NCI-H2171 treated with DMSO at 0.1 percent for 48 hours (cell line): Measurements from ENCODE around the gene P2RX6.
"Not testable (repeated sequence)": the region's sequence is repeated elsewhere in the genome, so short reads cannot be mapped to it uniquely, and the experiment has no call there.

Experiments
- DNase-seq: peaks from one replicate; lab custom pipeline; 2025; lab: John Stamatoyannopoulos, UW

P2RX6 gene

DNA sequence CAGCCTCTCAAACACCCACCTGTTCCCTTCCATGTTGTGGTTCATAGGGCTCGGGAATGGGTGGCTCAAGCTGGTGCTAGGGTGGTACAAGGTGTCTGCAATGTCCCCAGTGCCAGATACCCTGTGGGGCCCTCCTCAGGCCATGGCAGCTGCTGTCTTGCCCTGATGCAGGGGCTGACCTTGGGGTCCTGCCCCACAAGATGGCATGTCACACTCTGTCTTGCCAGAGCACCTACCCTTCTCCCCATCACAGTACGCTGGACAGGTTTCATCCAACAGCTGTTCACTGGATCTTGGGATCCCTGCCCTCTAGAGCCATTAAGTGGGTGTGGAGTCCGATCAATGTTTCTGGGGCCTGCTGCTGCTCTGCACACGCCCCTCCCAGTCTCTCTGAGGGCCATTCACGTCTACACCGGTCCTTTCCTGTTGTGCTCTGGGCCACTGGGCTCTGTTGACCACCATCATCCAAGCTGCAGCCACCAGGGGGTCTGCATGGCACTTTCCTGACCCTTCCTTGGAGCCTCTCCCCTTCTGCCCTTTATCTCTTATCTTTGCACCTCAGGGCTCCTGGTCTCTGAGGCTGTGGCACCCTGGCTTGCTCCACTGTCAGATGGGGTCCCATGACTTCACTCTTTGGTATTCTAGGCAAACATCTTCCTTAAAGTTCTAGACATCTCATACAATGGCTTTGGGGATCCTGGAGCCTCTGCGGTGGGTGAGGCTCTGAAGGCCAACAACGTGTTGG, 37.9 kb downstream of the P2RX6 start:
- DNase-seq, result no peak

DNA sequence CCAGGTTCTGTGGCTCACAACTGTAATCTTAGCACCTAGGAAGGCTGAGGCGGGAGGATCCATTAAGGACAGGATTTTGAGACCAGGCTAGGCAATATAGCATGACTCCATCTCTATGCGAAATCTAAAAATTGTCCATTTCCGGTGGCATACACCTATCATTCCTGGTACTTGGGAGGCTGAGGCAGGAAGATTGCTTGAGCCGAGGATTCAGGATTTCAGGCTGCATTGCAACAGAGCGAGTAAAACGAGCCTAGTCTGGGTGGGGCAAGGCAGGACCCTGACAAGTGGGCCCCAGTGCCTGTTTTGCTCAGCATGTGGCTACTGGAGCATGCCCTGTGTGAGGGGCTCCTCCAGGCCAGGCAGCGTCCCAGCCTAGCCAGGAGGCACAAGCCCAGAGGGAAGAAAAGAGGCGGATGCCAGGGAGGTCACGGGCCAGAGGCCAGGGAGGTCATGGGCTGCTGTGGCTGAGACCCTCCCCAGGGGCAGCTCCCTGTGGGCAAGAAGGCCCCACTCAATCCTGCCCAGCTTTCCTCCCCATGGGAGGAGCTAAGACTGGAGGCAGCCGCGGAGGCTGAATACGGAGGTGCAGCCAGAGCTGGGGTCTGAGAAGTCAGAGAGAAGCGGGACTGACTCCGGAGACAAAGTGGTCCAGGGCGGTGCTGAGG, 39.2 kb downstream of the P2RX6 start:
- no peak for DNase-seq

DNA sequence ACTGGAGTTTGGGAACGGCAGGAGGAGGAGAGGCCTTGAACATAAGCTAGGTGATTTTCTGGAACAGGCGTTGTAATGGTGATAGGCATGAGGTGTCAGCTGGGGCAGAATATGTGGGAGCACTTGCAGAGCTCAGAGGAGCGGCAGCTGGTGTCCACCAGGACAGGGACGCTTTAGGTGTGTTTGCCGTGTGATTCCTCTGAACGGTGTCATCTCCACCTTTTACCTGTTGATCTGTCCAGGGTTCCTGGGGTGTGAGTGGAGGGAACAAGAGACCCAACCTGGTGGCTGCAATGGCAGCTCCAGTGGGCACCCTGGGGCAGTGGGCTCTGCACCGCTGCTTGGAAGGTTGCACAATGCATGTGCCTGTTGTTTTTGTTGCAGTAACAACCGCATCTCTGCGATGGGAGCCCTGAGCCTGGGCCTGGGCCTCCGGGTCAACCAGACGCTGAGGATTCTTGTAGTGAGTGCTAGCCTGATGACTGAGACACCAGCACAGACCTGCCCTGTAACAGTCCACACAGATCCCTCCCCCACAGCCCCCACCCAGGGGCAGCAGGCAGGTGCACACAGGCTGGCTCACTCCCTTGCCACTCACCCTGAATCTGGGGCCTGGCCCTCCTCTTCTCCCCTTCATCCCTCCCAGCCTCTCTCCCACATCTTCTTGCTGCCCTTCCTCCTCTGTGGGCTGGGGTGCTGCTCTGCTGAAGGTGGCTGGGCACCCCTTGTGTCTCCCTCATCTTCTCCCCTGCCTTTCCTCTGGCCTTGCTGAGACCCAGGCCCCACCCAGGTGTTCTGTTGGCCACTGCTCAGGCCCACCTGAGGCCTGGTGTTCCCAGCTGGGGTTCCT, 40.0 kb downstream of the P2RX6 start:
- DNase-seq, result no peak

DNA sequence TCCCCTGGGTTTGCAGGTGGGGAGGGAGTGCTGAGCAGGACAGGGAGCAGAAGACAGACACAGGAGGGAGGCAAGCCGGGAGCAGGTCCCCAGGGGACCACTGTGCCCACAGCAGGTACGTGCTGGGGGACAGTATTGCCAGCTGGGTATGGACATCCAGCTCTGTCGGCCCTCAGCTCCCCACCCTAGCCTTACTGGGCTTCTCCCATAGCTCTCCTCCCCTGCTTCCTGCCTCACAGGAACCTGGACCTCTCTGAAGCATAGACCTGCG, 40.5 kb downstream of the P2RX6 start:
- no peak for DNase-seq

DNA sequence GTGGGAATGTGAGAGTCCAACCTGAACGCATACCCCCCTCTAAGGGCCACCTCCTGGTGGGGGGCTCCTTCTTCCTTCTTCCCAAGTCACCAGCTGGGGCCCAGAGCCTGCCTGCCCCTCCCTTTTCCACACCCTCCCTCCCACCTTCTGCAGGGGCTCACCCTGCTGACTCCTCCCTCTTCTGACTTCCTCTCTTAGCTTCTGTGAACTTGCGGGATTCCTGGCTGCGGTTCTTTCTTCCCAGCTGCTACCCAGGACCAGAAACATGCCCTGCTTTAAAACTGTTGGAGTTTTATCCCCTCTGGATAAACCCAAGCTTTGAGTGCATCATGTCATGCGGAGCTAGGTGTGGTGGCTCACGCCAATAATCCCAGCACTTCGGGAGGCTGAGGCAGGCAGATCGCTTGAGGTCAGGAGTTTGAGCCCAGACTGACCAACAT, 40.9 kb downstream of the P2RX6 start:
- DNase-seq, result no peak

DNA sequence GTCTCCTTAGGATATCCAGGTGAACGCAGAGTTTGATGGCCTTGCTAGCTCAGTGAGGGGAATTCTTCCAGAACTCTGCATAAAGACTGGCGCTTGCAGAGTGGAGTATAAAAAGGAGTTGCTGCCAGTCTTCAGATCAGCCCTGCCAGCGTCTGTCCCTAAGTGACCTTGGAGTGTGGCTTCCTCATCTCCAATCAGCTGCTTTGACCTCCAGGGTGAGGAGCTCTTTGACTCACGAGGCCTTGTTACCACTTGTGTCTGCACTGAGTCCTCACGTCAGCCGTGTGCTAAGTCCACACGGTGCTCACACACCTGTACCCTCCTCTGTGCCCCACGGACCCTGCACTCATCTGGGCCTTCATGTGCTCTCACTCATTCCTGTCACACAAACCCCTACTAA, 45.4 kb downstream of the P2RX6 start:
- DNase-seq, result not testable (repeated sequence)

DNA sequence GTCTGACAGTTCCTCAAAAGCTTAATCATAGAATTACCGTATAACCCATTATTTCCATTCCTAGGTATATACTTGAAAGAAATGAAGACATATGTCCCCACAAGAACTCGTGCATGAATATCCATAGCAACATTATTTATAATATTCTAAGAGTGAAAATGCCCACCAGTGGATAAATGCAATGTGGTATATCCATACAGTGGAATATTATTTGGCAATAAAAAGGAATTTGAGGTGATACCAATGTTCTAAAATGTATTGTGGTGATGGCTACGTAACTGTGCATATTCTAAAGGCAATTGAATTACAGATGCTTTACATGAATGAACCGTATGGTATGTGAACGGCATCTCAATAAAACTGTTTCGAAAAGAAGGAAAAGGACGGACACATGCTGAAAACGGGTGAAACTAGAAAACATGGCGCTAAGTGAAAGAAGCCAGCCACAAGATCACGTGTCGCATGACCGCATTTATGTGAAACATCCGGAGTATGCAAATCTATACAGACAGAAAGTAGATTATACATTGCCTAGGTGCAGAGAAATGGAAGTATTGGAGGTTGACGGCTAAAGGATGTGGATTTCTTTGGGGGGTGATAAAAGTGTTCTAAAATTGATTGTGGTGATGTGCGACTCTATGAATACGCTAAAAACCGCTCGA, 46.8 kb downstream of the P2RX6 start:
- DNase-seq, result not testable (repeated sequence)

DNA sequence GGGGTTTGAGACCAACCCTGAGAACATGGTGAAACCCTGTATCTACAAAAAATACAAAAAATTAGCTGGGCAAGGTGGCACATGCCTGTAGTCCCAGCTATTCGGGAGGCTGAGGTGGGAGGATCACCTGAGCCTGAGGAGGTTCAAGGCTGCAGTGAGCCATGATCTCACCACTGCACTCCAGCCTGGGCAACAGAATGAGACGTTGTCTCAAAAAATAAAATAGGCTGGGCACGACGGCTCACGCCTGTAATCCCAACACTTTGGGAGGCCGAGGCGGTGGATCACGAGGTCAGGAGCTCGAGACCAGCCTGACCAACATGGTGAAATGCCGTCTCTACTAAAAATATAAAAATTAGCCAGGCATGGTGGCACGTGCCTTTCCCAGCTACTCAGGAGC, 49.5 kb downstream of the P2RX6 start:
- not testable (repeated sequence) for DNase-seq

DNA sequence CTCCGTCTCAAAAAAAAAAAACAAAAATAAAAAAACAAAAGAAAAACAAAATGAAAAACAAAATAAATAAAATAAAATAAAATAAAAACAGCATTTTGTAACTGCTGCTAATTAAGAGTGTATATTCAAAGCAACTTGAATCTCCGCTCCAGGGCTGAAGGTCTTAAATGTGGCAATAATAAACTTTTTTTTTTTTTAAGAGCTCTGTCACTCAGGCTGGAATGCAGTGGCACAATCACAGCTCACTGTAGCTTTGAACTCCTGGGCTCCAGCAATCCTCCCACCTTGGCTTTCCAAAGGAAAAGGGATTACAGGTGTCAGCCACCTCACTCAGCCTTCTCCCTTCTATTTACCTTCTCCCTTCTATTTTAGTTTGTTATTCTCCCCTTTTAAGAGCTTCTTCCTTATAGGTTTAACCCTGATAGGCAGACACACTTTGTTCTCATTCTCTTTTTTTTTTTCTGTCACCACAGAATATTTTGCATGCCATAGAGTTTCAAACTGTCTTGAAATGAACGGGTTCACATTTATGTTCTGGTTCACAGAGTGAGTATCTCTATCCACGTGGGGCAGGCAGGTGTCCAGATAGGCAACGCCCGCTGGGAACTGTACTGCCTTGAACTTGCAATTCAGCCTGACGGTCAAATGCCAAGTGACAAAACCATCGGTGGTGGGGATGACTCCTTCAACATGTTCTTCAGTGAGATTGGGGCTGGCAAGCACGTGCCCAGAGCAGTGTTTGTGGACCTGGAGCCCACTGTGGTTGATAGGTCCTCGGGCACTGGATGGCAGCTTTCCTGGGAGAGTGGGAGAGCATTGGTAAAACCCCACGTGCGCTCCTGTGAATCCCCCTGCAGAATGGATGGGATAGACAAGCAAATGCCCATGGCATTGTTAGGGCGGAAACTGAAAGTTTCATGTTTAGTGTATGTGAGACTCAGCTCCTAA, 50.2 kb downstream of the P2RX6 start:
- DNase-seq, result no peak

DNA sequence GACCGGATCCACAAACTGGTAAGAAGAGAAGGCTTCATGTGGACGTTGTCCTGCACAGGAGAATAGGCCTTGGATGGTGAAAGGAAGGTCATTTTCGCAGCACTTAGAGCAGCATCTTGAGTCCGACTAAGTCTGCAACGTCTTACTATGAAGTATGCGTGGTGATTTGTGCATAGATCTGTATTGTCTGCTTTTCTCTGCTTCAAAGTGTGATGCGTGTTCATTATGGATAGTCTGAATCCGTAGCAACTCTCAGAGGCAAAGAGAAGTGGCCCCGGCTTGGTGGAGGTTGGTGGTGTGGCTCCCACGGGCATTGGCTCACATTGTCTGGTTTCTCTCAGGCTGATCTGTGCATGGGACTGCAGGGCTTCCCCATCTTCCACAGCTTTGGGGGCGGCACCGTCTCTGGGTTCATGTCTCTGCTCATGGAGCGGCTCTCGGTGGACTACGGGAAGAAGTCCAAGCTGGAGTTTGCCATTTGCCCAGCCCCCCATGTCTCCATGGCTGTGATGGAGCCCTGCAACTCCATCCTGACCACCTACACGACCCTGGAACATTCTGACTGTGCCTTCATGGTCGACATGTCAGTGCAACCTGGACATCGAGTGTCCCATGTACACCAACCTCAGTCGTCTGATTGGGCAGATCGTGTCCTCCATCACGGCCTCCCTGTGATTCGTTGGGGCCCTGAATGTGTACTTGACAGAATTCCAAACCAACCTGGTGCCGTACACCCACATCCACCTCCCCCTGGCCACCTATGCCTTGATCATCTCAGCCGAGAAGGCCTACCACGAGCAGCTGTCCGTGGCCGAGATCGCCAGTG, 52.3 kb downstream of the P2RX6 start:
- DNase-seq, result no peak

DNA sequence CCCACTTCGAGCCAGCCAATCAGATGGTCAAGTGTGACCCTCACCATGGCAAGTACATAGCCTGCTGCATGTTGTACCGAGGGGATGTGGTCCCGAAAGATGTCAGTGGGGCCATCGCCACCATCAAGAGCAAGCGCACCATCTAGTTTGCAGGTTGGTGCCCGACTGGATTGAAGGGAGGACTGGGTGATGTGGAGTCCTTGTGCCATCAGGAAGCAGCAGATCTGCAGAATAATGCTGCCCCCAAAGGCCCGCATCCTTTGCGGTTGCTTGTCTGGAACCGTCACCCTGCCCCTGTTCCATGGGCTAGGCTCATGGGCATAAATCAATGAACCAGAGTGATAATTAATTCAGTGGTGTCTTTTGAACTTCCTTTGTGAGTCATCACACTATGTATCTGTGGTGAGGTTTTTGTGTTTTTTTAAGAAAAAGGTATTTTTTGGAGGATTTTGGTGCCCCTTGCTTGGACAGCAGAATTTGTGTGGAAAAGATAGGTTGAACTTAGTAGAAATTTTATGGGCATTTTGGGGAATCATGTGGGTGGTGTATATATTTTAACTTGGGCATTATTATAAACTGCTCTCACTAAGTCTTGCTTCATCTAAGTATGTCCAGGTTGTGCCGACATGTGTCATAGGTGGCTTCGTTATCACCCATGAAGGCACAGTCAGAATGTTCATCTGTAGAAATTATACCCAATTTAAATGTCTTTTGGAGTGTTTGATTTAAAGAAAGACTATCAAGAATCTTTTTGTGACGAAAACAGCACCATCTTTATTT, 53.1 kb downstream of the P2RX6 start:
- DNase-seq, result no peak

DNA sequence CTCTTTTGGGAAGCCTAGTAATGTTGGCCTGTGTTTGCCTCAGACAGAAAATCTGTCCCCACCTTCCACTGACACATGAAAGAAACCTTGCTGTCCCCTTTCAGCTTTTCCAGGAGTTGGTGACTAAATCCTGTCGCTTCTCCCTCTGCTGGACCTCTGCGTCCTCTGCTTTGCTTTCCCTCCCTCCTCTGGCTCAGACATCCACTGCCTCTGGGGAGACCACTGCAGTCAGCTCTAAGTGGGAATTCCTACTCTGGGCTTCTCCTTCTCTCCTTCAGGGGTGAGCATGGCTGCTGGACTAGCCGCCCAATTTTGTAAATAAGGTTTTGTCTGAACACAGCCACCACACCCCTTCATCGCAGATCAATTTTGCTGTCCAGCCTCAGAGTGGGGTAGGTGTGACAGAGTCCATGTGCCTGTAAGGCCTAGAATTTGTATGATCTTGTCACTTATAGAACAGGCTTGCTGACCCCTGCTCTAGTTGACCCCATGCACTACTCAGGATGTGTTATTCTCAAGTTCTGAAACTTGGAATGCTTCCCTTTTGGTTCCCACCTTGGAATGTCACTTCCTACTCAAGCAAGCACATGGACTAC, 53.8 kb downstream of the P2RX6 start:
- no peak for DNase-seq

DNA sequence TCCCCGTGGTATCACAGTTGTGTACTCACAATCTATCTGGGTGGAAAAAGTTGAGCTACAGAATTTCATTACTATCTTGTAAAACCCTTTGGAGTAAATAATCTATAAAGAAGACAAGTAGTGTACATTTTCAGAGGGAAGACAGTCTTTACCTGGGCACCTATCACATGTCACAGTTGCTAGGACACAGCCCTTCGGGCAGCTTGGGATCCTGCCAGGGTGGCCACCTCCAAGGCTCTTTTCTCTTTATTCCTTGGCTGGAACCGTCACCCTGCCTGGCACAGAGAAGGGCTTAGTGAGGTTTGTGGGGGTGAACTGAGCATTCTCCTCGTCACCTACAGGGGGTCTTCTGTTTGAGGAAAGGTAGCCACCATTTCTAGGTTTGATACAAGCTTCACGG, 54.4 kb downstream of the P2RX6 start:
- DNase-seq, result no peak

DNA sequence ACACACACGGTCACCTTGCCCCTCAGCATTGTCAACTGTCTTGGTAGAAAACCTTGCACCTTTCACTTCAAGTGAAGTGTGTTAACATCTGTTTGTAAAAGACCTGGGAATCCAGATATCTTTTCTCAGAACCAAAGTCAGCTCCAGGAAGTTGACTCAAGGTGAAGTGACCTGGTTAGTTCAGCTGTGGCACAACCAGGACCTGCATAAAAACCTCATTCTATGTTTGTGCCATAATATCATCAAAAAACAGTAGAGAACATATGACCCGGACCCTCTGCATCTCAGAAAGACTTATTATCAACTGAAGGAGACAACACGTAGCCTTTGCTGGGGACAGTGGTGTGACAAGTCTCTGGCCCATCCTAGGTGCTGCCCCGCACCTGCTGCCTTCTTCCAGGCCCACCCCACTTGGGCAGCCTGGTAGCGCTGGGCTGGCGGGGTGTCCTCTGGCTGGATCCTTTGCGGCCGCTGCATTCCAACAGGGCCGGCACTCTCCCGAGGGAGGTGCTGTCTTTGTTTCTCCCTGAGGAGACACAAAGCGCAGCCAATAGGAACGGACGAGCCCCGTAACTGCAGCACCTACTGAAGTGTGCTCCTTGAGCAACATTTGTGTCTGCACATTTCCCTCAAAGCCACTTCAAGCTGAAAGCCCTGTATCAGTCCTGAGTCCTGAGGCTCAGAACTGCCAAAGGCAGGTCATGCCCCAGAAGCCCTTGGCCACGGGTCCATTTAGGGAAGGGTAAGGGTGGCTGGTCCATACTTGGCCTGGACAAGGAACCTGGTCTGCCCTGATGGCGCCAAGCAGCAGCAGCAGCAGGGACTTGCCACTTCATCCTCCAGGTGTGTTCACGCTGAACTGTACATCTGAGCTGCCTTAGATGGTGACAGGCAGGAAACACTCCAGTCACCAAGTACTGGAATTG, 56.0 kb downstream of the P2RX6 start:
- DNase-seq, result no peak

DNA sequence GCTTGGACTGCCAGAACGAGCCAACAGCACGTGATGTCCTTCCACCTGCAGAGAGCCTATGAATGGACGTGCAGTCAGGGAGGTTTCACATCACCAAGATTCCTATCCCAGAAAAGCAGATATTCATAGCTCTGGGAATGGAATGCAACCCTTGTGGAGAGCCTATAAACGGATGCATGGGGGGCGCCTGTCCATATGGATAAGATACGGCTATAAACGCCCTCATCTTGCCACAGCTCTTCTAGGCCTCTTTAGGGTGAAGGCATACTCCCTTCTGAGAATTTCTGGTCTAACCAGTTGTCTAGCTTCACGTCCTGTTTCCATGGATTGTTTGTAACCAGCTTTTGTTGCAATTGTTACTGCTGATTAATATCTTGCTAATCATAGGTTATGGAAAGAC, 56.8 kb downstream of the P2RX6 start:
- DNase-seq, result not testable (repeated sequence)

DNA sequence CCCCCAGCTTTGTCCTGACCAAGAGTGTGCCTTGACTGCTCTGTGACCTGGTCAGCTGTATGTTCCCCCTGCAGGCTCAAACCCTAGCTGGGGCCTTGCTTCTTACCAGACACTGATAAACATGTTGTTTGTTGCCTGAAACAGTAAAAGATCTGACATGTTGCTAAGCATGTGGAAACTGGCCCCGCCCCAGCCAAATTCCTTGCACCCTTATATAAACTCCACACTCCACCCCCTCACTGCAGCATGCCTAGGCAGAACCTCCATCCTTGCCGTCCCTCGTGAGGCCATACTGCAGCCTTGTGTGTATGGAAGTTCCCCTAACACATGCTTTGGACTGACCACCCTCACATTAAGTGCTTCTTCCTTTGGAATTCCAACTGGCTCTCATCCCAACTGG, 58.1 kb downstream of the P2RX6 start:
- DNase-seq, result no peak

DNA sequence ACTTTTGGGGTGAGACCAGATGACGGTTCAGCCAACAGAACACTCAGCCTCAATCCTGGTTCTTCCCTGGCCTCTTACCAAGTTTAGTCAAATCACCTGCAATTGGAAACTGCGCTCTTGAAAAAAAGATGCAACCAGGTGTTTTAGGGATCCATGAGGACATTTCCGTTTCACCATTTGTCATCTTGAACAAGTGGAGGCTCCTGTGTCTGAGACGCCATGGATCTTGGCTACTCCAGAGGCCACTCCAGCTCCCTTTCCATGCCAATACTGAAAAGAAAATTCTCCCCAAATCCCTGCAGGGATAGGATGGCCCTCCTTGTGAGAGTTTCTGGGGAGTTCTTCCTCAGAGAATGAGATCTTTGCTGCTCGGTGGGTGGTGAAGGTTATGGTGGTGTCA, 58.5 kb downstream of the P2RX6 start:
- no peak for DNase-seq

DNA sequence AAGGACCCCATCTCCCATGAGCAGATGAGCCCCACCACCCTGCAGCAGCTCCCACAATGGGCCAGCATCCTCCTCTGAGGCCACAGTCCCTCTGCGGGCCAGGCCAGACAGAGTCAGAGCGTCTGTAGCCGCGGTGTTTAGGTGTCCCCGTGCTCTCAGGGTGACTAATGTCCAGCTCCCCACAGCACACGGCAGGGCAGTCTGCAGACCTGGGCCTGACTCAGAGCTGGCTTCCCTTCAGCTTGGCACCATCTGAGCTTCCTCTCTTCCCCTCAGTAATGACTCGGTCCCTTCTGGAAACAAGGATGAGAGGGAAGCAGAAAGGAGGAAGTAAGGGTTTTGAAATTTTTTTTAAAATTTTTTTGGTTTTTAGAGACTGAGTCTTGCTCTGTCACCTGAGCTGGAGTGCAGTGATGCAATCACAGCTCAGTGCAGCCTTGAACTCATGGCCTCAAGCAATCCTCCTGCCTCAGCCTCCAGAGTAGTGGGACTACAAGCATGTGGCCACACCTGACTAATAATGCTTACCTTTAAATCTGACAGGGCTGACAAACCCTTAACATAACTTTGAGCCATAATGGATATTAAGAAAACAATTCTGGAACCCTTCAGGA, 59.2 kb downstream of the P2RX6 start:
- DNase-seq, result no peak
